CD4-positive, alpha-beta T cell treated with Interleukin-15 for 4 hours (primary cell): Measurements from ENCODE around the gene CMIP.

ENCODE experiments used
- DNase-seq: peaks from one replicate; pipeline ENCODE4 v3.0.0-alpha.2; 2020; ENCODE audit warnings: low spot score

Gene CMIP

GRCh38 chr16:81703177-81704155 lies 258.9 kb downstream of the CMIP start:
- no peak for DNase-seq

GRCh38 chr16:81705261-81705660 lies 260.7 kb downstream of the CMIP start:
- DNase-seq, result no peak

- DNase-seq, result no peak
These were observed 262.0 kb downstream of the CMIP start for GRCh38 chr16:81706327-81707295.

GRCh38 chr16:81707411-81708265 lies 263.0 kb downstream of the CMIP start:
- no peak for DNase-seq

GRCh38 chr16:81708266-81709015 lies 263.8 kb downstream of the CMIP start:
- no peak for DNase-seq

GRCh38 chr16:81709016-81709900 lies 264.6 kb downstream of the CMIP start:
- DNase-seq, result no peak

- no peak for DNase-seq
These were observed 265.4 kb downstream of the CMIP start for GRCh38 chr16:81710044-81710443.

GRCh38 chr16:81710596-81710995 lies 266.0 kb downstream of the CMIP start:
- no peak for DNase-seq

GRCh38 chr16:81711657-81712319 lies 267.2 kb downstream of the CMIP start:
- DNase-seq, result no peak

GRCh38 chr16:81712681-81713080 lies 268.1 kb downstream of the CMIP start:
- no peak for DNase-seq

GRCh38 chr16:81713295-81713772 lies 268.7 kb downstream of the CMIP start:
- DNase-seq, result no peak

- DNase-seq, result no peak
These were observed 269.2 kb downstream of the CMIP start for GRCh38 chr16:81713796-81714195.

GRCh38 chr16:81714583-81714982 lies 270.0 kb downstream of the CMIP start:
- no peak for DNase-seq

- DNase-seq, result peak; percentile 60
These were observed 271.0 kb downstream of the CMIP start for GRCh38 chr16:81715358-81716196.

- peak; percentile 51 for DNase-seq
These were observed 272.0 kb downstream of the CMIP start for GRCh38 chr16:81716478-81717225.

- peak; percentile 37 for DNase-seq
These were observed 273.1 kb downstream of the CMIP start for GRCh38 chr16:81717662-81718189.

- no peak for DNase-seq
These were observed 274.0 kb downstream of the CMIP start for GRCh38 chr16:81718637-81719036.
